ENCODE measurements around the gene HS2ST1.

- TF ChIP-seq POLR2A (IDR thresholded peaks at IDR 0.05) (no peak), CTCF (IDR thresholded peaks at IDR 0.05) (no peak)
These were observed 26.1 kb upstream of the HS2ST1 start for GRCh38 chr1:86888327-86888726.

Measured in breast epithelium (tissue), 3 donors.